ENCODE results near the gene GPBP1.
"Not testable (repeated sequence)": the region's sequence is repeated elsewhere in the genome, so short reads cannot be mapped to it uniquely, and the experiment has no call there.

The GPBP1 gene

GRCh38 chr5:57173319-57174127, at the start of gene GPBP1:
GPBP1 (plus strand) TSS chr5:57174059; CDS start chr5:57214131, 40,072 bp downstream.
- peak; percentile 100 for DNase-seq

- DNase-seq = no peak
Measured at GRCh38 chr5:57128325-57128724, 45.5 kb upstream of the GPBP1 start.

GRCh38 chr5:57133574-57133973, 40.3 kb upstream of the GPBP1 start:
- no peak for DNase-seq

- DNase-seq = no peak
Measured at GRCh38 chr5:57137401-57137800, 36.5 kb upstream of the GPBP1 start.

- DNase-seq = no peak
Measured at GRCh38 chr5:57152316-57152715, 21.5 kb upstream of the GPBP1 start.

- no peak for DNase-seq
Measured at GRCh38 chr5:57155033-57155432, 18.8 kb upstream of the GPBP1 start.

GRCh38 chr5:57157131-57157530, 16.7 kb upstream of the GPBP1 start:
- no peak for DNase-seq

- DNase-seq = no peak
Measured at GRCh38 chr5:57157666-57158065, 16.2 kb upstream of the GPBP1 start.

- DNase-seq = peak; percentile 37
Measured at GRCh38 chr5:57163553-57164006, 10.3 kb upstream of the GPBP1 start.

GRCh38 chr5:57164124-57164523, 9.7 kb upstream of the GPBP1 start:
- no peak for DNase-seq

GRCh38 chr5:57165171-57165570, 8.7 kb upstream of the GPBP1 start:
- DNase-seq = not testable (repeated sequence)

GRCh38 chr5:57166276-57166675, 7.6 kb upstream of the GPBP1 start:
- peak; percentile 69 for DNase-seq

- no peak for DNase-seq
Measured at GRCh38 chr5:57167201-57167600, 6.7 kb upstream of the GPBP1 start.

GRCh38 chr5:57170116-57170515, 3.7 kb upstream of the GPBP1 start:
- not testable (repeated sequence) for DNase-seq

- no peak for DNase-seq
Measured at GRCh38 chr5:57171816-57172465, 1.9 kb upstream of the GPBP1 start.

GRCh38 chr5:57172466-57173318, 1.2 kb upstream of the GPBP1 start:
- DNase-seq = peak; percentile 74

GRCh38 chr5:57174128-57174889, 450 bp downstream of the GPBP1 start:
- peak; percentile 47 for DNase-seq

- peak; percentile 34 for DNase-seq
Measured at GRCh38 chr5:57174890-57175510, 1.1 kb downstream of the GPBP1 start.

GRCh38 chr5:57175551-57176309, 1.9 kb downstream of the GPBP1 start:
- DNase-seq = peak; percentile 43

GRCh38 chr5:57176350-57176857, 2.5 kb downstream of the GPBP1 start:
- peak; percentile 46 for DNase-seq

Data from hematopoietic multipotent progenitor cell treated with erythropoietin and hydrocortisone succinate and interleukin-3 and kit ligand, for 6 days (in vitro differentiated cells).